GM12892 (cell line): ENCODE results near the gene XPNPEP2.
A peak's percentile ranks its signal among the peaks of the same experiment; 100 is the strongest.

Source experiments
- DNase-seq: peaks from one replicate; pipeline ENCODE4 v3.0.0; 2011; ENCODE audit not compliant: insufficient read length
- FAIRE-seq: peaks from 2 replicates; lab custom pipeline; 2011; peaks lifted over from hg19 to GRCh38; lab: Jason Lieb, UNC
- POLR2A ChIP-seq: IDR thresholded peaks from 2 replicates; pipeline ENCODE4 v1.6.1; 2011; ENCODE audit warnings: low read depth, low read length, control low read depth
- POLR2AphosphoS5 ChIP-seq: IDR thresholded peaks from 2 replicates; pipeline ENCODE4 v1.6.1; 2011; ENCODE audit warnings: low read depth, low read length, control low read depth
- TAF1 ChIP-seq: IDR thresholded peaks from 2 replicates; pipeline ENCODE4 v1.6.1; 2011; ENCODE audit warnings: low read depth, mild to moderate bottlenecking, control low read depth, low read length, borderline replicate concordance

The XPNPEP2 gene

GRCh38 chrX:129785160-129785947 lies 46.6 kb downstream of the XPNPEP2 start:
- DNase-seq (no peak), FAIRE-seq (peak; percentile 65)
- TF ChIP-seq POLR2AphosphoS5, result peak; percentile 25; the same call in 1 of the 2 replicates
- no peak for TF ChIP-seq POLR2A

GRCh38 chrX:129786210-129786651 lies 47.5 kb downstream of the XPNPEP2 start:
- peak; percentile 100 for FAIRE-seq
- peak; percentile 42 for DNase-seq

GRCh38 chrX:129787336-129788055 lies 48.7 kb downstream of the XPNPEP2 start:
- FAIRE-seq (peak; percentile 21), DNase-seq (no peak)
- TF ChIP-seq POLR2AphosphoS5 (no peak), POLR2A (no peak), TAF1 (no peak)

More at GRCh38 chrX:129786210-129786651, 47.5 kb downstream of the XPNPEP2 start:
- TF ChIP-seq POLR2AphosphoS5 (no peak), TAF1 (no peak), POLR2A (no peak)

GRCh38 chrX:129788527-129788926 lies 49.7 kb downstream of the XPNPEP2 start:
- DNase-seq (no peak), FAIRE-seq (no peak)
- no peak for TF ChIP-seq POLR2A
- no peak for TF ChIP-seq TAF1
- TF ChIP-seq POLR2AphosphoS5, result no peak

- DNase-seq (no peak), FAIRE-seq (no peak)
- TF ChIP-seq POLR2AphosphoS5 (no peak), TAF1 (no peak), POLR2A (no peak)
These were observed 51.4 kb downstream of the XPNPEP2 start for GRCh38 chrX:129790146-129790545.

GRCh38 chrX:129790808-129791207 lies 52.0 kb downstream of the XPNPEP2 start:
- TF ChIP-seq POLR2AphosphoS5, result no peak
- DNase-seq, result no peak
- FAIRE-seq, result no peak

GRCh38 chrX:129791336-129791735 lies 52.6 kb downstream of the XPNPEP2 start:
- FAIRE-seq (no peak), DNase-seq (no peak)
- no peak for TF ChIP-seq TAF1
- TF ChIP-seq POLR2AphosphoS5, result no peak
- no peak for TF ChIP-seq POLR2A

GRCh38 chrX:129791961-129792570 lies 53.3 kb downstream of the XPNPEP2 start:
- DNase-seq, result no peak
- FAIRE-seq, result peak; percentile 67
- peak; percentile 38; the same call in 1 of the 2 replicates for TF ChIP-seq POLR2A
- no peak for TF ChIP-seq POLR2AphosphoS5

- DNase-seq, result no peak
- TF ChIP-seq POLR2A (no peak), TAF1 (no peak), POLR2AphosphoS5 (no peak)
- FAIRE-seq, result no peak
These were observed 54.0 kb downstream of the XPNPEP2 start for GRCh38 chrX:129792586-129793291.

GRCh38 chrX:129793604-129794191 lies 54.9 kb downstream of the XPNPEP2 start:
- FAIRE-seq (no peak), DNase-seq (no peak)
- TF ChIP-seq TAF1 (no peak), POLR2A (no peak; the same call in 1 of the 2 replicates), POLR2AphosphoS5 (no peak)
